Measurements from ENCODE around the gene GCA.

Gene GCA, protein sequence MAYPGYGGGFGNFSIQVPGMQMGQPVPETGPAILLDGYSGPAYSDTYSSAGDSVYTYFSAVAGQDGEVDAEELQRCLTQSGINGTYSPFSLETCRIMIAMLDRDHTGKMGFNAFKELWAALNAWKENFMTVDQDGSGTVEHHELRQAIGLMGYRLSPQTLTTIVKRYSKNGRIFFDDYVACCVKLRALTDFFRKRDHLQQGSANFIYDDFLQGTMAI

DNA sequence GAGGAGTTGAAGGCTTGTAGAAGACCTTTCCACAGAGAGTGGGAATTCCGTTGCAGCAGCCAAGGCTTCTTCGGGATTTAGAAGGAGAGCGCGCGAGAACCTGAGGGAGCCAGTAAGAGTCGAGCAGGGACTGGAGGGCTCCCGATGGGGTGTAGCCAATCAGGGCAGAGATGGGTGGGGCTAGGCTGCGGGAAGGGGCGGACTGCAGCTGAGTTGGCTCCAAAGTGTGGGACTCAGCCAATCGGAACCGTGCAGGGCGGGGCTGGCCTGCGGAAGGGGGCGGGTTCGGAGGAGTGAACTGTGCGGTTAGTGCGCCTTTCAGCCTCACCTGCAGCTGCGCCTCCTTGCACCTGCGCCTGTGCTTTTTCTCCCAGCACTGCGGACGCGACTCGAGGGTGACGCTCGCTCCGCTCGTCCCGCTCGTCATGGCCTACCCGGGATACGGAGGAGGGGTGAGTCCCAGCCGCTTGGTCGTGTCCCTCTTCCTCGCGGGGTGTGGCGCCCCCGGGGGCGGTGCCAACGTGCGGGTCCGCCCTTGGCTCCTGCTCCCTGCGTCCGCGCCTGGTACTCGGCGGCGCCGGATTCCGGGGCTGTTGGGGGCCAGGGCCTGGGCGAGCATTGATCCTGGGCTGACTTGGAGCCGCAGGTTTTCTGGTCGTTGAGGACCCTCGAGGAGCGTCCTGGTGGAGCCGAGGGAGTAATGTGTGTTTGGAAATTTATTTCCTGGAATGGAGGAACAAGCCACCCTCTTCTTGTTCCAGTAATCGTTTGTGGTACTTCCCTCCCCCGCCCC, at the start of gene GCA:
GCA (plus strand) TSS at position 309 of the 793 bp plus-strand sequence; CDS start at position 426, 117 bp downstream.
- peak; percentile 46 for DNase-seq

DNA sequence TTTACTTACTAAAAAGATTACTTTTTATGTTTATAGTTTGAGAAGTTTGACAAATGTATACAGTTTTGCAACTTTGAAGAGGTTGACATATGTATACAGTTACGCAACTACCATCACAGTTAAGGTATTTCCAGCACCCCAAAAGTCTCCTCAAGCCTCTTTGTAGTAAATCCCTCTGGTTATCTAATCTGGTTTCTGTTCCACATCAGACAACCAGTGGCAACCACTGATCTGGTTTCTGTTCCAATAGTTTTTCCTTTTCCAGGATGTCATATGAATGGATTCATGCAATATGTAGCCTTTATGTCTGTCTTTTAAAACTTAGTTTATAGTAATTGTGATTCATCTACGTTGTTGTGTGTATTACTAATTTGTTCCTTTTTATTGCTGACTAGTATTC, 48.9 kb upstream of the GCA start:
- no peak for DNase-seq

DNA sequence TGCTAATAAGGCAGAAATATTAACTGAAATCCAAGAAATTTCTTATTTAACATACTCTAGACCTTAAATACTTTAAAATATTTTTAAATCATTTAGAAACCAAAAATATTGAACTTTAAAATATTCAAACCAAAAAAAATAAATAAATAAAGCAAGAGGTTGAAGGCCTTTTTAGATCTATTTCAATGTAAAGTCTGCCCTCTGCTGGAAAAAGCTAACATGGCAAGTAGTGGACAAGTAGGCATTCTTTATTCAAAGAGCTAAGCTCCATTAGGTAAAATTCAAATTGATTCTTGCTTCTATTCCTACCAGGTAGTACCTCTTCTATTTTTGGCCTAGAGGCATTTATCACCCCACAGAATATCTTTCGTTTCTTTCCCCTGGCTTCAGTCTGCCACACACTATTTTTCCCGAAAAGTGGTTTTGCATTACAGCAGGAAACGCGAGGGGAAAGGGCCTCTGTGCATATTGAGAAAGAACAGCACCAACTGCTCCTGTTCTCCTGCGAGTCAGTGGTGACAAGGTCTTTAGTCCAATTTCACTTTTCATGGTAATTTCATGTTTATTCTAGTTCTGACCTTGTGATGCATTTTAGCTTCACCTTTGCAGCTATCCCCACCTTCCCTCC, 45.9 kb upstream of the GCA start:
- DNase-seq = no peak

DNA sequence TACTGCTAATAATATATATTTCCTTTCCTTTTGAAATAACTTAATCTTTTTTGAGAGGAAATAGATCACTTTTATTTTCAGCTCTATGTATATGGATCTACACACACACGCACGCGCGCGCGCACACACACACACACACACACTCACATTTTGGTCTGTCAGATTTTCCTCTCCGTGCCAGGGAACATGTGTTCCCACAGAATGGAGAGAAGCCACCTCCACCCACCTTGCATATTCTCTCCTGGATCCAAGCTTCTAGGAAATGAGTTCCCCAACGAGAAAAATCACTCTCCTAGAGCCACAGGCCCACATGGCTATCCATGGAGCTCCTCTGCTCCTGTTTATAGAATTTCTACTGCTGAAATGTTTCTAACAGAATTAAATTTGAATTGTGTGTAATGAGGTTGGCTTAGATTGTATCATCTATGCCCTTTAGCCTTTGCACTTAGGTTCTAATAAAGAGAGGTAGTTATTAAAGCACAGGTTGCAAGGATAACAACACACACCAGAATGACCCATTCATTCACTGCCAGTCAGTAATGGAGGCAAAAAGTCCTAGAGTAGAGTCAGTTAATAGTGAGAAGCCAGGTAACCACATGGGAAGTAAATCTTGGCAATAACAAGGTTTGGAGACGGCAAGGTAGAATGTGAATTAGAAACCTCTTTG, 45.1 kb upstream of the GCA start:
- DNase-seq = no peak

DNA sequence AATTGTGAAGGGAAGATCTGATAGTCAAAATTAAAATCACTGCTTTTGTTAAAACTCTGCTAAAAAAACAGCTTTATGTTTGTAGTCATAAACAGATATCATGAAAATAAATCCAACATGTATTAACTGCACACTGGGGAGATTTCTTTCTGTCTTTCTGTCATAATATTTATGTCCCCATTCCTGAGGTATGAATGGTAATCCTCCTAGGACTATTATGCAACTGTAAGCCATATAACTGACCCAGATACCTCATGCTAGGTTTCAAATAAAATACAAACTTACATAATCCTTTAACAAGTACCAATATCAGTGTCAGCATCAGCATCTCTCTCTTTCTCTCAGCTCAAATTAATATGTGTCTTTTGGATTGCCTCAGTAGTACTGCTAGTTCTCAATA, 43.7 kb upstream of the GCA start:
- no peak for DNase-seq

DNA sequence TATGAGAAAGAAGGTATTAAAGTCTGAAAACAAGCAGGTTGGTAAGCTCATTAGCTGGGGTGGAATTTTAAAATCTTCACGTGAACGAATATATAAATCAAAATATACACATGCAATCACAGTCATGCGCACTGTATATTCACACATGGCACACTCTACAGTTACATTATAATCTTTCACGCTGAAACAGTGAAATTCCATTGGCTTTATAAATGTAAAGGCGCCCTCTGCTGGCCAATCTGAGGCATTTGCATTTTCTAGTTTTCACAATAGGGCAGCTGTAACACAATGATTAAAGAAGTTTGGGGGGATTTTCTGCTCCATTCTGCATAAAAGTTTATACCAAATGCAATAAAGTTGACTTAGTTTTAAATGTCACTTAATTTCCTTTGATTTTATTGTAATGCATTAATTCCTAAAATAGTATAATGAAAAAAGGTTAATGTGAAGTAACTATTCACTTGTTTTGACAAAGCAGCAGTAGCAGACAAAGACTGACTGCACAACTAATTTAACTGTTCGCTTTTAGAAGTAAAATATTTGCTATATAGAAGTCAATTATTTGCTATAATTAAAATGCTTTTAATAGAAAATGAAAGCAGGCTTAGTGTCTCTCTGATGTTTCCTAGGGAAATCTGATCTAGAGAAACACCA, 42.7 kb upstream of the GCA start:
- no peak for DNase-seq

DNA sequence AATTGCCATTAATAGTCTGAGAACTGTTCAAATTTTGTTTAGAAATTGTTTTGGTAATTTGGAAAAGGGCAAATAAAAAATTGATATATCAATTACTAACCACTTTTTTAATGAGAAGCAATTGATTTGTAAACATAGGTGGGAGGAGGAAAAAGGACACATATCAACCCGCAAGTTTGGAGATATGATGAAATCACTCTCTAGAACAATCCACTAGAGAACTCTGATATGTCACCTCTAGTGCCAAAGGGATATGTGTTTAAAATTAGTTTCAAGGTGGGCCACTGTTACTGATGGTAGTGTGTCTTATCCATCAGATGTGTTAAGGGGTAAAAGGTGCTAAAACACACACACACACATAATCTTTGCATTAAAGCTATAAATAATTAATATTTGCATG, 42.1 kb upstream of the GCA start:
- DNase-seq = no peak

DNA sequence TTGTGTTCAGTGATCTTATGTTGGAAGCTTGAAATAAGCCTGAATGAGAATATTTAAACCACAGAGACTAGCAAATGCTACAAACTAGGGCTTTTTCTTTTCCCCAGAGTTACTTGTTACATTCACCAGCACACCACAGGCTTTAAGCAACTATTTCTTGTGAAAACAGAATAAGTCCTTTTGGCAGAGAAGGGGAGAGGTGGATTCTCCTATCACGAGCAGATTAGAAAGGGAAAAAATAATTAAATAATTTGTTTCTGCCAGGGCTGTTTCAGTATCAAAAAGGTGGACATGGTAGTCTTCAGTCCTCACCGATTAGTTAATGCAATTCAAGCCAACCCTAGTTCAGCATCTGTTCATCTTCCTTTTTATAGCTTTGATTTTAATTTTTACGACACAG, 38.0 kb upstream of the GCA start:
- DNase-seq = no peak

DNA sequence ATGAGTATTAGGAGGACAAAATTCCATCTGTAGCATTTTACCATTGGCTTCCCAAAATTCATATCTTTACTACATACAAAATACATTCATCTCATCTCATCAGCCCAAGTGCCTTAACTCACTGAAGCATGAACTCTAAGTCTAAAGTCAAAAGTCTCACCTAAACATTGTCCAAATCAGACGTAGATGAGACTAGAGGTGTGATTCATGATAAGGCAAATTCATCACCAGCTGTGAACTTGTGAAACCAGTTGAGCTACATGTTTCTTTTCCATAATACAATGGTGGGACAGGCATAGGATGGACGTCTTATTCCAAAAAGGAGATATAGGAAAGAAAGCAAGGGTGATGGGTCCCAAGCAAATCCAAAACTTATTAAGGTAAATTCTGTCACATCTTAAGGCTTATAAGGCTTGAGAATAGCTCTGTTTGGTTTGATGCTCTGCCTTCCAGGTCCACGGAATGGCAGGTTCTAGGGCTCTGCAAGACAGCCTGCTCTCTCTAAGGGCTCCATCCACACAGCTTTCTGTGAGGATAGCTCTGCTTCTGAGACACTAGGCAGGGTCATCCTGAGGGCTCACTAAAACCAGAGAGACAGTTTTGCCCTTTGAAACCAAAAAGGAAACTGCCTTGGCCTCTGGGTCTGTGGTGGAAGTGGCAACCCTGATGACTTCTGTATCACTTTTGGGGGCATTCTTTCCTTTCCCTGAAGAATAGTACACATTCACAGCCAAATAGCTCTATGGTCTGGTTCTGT, 35.0 kb upstream of the GCA start:
- no peak for DNase-seq

DNA sequence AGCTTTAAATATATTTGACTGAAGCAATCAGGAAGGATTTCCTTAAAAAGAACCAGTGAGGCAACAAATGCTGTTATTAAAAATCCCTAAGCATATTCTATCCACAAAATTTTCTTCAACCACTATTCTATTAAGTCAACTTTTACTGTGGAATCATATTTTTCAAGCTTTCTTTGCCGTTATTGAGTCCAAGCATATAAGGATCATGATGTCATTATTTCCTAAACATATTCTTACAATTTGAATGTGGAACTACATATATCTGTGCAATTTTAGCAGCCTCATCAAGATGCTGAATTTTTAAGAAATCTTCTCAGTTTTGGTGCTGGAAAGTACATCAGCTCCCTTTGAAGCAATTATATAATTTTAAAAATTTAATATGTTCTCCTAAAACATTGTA, 31.1 kb upstream of the GCA start:
- DNase-seq = no peak

DNA sequence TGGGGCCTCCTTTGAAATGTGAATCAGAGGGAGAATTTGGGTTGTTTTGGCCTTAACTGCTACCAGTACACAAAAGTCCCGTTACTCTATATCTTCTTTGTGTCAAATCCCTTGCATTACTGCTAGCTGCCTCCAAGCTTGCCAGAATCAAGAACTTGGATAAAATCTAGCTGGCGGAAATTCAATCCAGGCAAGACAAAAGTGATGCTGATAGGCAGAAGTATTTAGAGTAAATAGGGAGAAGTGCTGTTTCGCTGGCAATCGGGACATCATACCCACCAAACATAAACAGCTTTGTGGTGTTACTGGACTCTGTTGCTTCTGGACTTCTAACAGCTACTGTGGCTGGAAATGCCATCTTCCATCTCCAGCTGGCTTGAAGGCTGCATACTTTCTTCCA, 28.0 kb upstream of the GCA start:
- DNase-seq = no peak

DNA sequence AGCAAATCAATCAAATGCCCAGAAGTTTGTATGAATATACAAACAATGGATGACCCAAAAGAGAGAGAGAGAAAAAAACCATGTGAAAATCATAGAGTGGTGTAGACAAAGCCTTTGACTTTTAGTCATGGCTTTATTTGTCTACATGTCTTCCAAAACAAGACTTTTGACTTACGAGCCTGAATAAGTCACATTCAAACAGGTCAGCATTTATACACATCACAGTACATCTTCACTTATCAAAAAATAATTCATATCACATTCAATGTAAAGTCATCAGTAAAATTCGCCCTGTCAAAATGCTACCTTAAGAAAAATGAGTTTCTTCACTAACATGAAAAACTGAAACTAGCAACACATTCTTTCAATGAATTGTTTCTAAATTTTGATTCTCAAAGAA, 27.3 kb upstream of the GCA start:
- DNase-seq = no peak

DNA sequence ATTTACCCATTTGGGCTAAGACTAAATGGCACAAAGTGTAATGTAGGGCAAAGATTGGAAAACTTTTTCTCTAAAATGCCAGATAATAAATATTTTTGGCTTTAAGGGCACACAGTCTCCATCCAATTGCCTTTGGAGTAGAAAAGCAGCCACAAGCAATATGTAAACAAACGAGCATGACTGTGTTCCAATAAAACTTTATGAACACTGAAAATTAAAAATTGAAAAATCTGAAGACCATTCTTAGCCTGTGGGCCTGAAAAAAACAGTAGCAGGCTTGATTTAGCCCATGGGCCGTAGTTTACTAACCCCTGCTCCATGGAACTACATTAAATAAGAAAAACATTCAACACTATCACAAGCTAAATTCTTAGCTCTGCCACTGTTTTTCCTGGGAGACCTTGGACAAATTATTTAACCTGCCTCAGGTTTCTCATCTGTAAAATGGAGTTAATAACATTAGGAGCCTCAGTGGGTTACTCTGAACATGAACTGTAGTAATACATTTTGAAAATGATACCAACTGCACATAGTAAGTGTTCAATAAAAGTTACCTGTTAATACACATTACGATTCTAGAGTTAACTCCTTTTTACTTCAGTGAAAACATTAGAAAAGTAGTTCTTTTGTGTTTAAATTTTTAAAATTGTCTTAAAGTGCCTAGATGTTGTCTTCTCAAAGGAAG, 26.7 kb upstream of the GCA start:
- DNase-seq = no peak

DNA sequence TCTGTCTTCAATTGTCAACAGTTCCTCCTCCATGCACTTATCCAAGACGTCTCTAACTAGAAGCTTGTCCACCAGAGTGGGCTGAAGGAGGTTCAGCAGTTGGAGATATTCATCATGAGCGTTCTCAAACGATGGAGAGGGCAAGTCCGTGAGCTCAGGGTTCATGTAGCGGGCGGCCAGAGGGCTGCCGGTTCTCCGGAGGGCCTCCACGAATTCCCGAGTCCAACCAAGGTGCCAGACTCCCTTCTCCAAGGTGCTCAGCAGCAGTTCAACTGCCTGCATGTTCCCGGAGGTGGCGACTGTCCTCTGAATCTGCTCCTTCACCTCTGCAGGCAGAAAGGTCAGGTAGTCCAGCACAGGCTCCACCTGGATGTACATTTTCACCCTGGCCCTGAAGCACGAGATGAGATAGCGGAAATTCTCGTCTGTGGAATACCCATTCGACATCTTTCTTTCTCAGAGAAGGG, 26.0 kb upstream of the GCA start:
- no peak for DNase-seq

DNA sequence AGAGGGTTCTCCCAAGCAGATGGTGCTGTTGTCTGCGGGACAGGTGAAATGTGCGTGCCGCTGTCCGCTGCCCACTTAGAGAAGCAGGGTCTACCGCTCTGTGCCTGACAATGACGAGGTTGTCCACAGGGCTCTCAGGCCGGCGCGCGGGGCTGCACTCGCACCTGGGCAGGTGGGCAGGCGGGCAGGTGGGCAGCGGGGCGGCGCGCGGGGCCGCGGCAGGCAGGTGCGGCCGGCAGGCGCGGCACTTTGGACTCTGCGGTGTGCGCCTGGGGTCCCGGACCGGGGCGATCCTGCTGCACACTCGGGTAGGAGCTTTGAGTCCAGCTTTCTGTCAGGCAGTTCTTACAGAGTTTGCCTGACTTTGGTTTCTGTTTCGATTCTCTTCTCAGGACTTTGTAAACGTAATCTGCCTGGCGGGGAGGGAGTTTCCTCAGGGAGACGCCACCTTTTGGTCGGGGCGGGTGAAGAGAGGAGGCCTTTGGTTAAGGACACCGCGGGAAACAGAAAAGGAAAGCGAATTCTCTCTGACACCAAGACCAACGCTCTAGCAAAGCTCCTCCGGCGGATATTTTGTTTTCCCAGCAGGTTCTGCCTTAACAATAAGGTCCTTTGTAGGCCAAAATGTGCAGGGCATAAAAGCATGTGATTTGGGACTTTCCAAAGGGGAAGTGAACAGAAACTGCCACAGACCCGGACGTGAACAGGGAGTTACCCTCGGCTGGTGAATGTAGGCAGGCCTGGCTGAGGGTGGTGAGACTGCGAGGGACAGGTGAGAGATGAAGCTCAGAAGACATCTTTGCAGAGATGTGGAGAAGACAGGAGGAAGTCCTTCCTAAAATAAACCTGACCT, 25.4 kb upstream of the GCA start, which contains the start of gene IFIH1:
IFIH1 (minus strand) TSS at position 357 of the 853 bp plus-strand sequence. CDS start 377 bp downstream, outside the sequence.
- DNase-seq = no peak

DNA sequence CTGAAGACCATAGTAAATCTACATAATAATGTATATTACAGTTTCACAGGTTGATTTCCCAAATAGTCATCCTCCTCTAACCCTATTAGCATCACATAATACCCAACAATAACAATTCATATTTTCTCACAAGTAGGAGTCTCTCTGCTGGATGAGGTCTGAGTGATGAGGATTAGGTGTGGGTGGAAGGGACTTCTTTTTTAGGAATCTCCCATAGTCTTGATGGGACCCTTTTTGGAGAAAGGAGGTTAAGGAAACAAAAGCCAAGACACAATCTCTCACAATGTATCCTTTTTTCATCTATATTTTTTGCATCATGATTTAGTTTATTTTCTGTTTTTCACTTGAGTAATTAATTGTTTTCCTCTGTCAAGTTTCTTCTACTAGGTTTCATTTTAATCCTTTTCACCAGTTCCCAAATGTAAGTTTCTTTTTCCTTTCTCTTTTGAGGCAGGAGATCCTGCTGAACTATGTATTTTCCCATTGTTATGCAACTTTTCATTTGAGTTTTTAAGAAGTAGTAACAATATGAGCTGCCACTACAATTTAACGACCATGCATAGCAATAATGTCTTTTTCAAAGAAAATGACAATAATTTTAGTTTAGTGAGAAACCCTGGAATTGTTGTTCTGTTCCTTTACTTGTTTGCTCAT, 22.9 kb upstream of the GCA start:
- DNase-seq = no peak

DNA sequence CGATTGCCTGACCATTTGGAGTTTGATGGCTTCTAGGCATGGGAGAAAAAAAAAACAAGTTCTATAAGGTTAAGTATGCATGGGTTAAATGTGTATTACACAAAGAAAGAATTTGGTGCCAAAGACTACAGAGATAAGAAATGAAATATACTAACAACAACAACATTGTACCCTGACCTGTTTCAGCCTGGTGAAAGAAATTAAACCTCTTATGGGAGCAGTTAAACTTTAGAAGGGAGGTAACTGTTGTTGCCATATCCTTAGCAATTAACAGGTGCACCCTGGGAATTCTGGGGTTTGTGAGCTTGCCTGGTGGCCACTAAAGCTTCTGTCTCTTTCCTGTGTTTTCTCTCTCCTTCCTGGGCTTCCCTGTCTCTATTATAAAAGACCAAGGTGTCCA, 19.0 kb upstream of the GCA start:
- no peak for DNase-seq

DNA sequence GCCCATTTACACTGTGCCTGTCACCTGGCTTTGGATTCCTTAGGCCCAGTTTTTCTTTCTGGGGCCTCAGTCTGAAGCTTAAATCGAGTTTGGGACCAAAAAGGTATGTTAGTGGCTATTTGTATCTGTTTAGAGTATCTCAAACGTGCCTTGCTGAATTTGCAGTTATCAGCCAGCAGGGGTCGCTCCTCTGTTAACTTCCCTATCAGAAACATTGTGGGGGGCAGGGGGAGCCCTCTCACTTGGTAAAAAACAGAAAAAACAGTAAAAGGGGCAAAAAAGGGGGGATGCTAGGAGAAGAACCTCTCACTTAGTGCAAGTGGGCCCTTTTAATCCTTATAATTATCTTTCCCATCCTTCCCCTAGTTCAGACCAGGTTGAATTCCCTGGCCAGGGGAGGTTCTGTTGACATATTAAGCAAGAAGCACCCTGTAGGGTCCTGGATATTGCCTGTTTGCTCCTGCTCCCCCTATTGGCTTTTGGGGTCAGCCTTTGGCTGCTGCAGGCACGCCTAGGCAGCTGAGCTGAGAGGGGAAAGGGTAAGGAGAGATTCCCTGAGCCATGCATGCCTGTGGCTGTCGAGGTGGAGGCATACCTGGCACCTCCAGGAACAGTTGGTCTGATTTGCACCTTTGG, 16.7 kb upstream of the GCA start:
- no peak for DNase-seq

DNA sequence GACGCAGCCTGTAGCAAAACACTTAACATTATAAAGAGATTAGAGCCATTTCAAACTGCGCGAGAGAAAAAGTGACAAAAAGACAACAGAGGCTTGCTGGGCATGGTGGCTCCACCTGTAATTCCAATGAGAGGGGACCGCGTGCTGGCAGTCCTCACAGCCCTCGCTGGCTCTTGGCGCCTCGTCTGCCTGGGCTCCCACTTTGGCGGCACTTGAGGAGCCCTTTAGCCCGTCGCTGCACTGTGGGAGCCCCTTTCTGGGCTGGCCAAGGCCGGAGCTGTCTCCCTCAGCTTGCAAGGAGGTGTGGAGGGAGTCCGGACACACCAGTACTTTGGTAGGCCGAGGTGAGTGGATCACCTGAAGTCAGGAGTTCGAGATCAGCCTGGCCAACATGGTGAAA, 16.1 kb upstream of the GCA start:
- DNase-seq = no peak

All from cortex of kidney (tissue), 1 donor.